LNCAP (cell line): ENCODE data around the gene ARHGAP31.

Experiments
- TF ChIP-seq, protein P1 (sequence below): fragments of 450-650 bp; IDR thresholded peaks from 2 replicates; pipeline ENCODE4 v1.5.1; 2017; ENCODE audit warnings: mild to moderate bottlenecking

ARHGAP31 gene

DNA sequence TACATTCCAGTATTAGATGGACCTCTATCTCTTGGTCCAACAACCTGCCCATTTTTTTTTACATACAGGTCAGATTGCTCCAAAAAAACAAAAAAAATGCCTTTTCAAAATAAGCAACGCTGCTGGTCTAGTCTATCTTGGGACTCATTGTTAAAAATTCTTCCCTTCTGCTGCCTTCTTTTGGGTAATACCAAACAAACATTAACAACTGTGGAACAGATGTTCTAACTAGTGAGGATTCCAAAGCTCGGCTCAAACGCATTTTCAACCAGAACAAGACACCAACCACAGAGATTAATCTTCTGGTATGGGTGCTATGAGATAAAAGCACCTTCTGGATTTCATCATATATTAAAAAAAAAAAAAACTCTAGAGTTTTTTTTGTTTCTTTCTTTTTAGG lies 24.7 kb downstream of the ARHGAP31 start:
- TF ChIP-seq, protein P1, sequence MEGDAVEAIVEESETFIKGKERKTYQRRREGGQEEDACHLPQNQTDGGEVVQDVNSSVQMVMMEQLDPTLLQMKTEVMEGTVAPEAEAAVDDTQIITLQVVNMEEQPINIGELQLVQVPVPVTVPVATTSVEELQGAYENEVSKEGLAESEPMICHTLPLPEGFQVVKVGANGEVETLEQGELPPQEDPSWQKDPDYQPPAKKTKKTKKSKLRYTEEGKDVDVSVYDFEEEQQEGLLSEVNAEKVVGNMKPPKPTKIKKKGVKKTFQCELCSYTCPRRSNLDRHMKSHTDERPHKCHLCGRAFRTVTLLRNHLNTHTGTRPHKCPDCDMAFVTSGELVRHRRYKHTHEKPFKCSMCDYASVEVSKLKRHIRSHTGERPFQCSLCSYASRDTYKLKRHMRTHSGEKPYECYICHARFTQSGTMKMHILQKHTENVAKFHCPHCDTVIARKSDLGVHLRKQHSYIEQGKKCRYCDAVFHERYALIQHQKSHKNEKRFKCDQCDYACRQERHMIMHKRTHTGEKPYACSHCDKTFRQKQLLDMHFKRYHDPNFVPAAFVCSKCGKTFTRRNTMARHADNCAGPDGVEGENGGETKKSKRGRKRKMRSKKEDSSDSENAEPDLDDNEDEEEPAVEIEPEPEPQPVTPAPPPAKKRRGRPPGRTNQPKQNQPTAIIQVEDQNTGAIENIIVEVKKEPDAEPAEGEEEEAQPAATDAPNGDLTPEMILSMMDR = no peak

DNA sequence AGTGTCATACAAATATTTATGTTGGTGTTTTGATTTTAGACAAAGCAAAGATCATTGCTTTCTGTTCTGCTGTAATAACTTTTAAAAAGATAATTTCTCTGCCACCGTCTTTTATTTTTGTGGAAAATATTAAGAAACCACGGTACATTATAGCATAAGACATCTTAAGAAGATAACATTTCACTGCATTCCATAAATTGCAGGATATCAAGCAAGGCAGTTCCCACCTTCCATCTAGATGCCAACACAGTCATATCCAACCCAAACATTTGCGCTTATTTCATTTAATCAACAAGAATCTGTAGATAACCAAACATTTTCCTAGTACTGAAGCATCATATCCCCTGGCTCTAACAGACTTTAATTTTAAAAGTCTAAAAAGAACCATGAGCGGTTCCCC lies 25.1 kb downstream of the ARHGAP31 start:
- TF ChIP-seq, protein P1 = no peak

DNA sequence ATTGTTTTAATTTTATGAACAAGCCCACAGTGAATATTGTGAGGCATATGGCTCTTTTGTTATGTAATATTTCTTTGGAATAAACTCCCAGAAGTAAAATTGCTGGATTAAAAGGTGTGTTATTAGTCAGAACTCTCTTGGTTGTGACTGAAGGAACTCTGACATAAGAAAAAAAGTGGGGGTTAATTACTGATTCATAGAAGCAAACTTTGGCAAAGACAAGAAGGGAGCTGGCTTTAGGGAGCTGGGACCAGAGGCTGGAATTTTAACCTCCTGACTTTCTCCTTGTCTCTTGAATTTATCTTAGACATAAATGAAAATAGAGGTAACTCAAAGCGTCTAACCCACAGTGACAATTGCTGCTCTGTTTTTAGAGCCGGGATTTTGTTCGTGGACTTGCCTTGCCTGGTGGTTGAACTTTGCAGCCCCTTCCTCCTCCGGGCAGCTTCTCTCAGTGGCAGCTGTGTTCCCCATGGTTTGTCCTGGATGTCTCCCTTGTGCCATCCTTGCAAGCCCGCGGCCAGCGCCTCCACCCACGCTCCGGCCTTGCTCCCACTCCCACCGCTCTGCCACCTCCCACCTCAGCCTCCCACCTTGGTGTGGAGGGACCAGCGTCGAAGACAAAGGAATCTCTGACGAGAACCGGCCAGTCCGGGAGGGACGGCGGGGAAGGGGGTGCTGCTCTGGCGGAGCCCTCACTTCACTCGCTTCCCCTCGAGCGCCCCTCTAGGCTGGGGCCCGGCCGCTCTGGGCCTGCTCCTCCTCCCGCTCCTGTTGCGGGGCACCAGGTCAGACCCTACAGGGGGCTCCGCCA lies 28.0 kb downstream of the ARHGAP31 start:
- TF ChIP-seq, protein P1 = no peak

DNA sequence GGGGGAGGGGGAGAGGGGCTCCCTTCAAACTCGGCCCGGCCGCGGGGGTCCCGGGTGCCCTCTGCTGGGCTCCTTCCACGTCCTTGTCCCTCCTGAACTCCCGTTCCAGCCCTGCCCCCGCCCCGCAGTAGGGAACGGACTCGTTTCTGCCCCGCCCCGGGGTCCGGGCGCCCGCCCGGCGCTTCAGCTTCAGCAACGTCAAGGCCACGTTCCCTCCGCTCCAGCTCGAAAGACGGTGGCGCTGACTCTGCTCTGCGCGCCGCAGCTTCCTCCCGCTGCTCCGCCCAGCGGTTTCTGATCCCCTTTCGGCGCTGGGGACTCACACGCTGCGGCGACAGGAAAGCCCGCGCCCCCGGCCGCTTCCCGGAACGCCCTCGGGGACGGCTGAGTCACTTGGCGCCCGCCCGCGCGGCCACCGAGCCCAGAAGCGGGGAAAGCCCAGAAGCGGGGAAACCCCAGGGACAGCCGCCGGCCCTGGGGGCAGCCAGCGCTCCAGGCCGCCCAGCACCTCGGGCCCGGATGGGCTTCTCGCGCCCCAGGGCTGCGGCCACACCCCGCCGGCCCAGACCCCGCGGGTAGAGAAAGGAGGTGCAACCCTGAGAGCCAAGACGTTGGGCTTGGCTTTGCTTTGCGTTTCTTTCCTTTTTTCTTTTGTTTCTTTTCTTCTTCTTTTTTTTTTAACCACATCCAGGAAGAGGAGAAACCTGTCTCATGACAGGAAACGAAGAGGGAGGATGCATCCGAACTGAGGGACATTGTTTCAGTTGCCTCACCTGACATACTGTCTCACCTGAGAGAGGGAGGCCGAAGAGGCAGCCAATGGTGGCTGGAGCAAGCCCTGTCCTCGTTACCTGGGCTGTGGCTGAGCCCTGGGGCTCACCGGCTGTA lies 28.9 kb downstream of the ARHGAP31 start:
- TF ChIP-seq, protein P1 = no peak

DNA sequence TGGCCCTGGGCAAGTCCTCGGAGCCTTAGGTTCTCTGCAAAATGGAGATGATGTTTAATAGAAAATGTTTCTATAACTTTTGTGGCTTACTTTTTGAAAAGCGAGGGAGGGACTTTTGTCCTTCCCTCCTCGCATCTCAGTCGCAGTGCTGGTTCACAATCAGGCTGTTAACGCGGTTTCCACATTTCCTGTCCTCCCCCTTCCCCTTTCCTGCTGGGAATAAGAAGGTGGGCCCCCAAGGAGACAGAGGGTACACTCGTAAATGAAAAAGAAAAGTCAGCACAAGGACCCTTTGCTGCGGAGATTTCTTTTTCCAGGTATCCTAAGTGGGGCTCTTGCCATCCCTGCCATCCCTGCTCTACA lies 29.5 kb downstream of the ARHGAP31 start:
- TF ChIP-seq, protein P1 = no peak

DNA sequence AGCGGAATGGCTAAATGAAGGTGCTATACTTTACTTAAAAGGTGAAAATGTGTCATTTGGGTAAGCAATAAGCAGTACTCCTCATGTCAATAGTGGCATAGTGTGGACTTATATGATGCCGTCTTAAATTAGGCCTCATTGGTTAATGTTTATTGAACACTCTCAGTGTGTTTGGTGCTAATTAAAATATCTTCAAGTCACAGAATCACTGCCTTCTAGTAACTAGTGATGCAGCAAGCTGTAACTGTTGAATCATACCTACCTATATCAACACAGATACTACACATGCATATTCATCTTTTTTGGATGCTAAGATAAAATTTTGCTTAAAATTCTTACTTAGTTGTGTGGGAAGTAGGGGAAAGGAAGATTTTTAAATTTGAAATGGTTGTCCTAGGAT lies 30.7 kb downstream of the ARHGAP31 start:
- TF ChIP-seq, protein P1 = no peak

DNA sequence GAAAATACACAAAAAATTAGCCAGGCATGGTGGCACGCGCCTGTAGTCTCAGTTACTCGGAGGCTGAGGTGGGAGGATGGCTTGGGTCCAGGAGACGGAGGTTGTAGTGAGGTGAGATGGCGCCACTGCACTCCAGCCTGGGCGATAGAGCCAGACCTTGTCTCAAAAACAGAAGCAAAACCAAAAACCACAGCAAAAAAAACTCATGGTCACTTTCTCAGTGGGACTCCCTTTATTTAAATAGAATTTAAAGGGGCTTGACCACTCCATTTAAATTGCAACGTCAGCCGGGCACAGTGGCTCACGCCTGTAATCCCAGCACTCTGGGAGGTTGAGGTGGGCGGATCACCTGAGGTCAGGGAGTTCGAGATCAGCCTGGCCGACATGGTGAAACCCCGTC lies 32.8 kb downstream of the ARHGAP31 start:
- TF ChIP-seq, protein P1 = no peak
